Jurkat, Clone E6-1 (cell line): ENCODE data around the gene RBM33.
A peak's percentile ranks its signal among the peaks of the same experiment; 100 is the strongest.

Experiments used
- DNase-seq: peaks from one replicate; pipeline ENCODE4 v3.0.0-alpha.2; 2011; ENCODE audit warnings: low read depth, low spot score
- H3K4me3 ChIP-seq: 2 replicates; pipeline ENCODE4 v1.5.1; 2011; ENCODE audit warnings: mild to moderate bottlenecking, low read length, control low read depth, moderate library complexity

The RBM33 gene

GRCh38 chr7:155734445-155734809 is 90.0 kb downstream of the RBM33 start:
- no peak overlapping the region for H3K4me3 ChIP-seq
- DNase-seq, result no peak

GRCh38 chr7:155735442-155736115 is 91.1 kb downstream of the RBM33 start:
- no peak for DNase-seq
- no peak overlapping the region for H3K4me3 ChIP-seq

- DNase-seq, result no peak
- H3K4me3 ChIP-seq, result no peak overlapping the region
Measured at GRCh38 chr7:155737590-155737989, 93.1 kb downstream of the RBM33 start.

- no peak overlapping the region for H3K4me3 ChIP-seq
- no peak for DNase-seq
Measured at GRCh38 chr7:155738104-155738503, 93.6 kb downstream of the RBM33 start.

GRCh38 chr7:155738652-155739537 is 94.4 kb downstream of the RBM33 start:
- peak overlapping the region; percentile 4 for H3K4me3 ChIP-seq
- DNase-seq, result peak; percentile 98

- DNase-seq, result peak; percentile 67
- peak overlapping the region; percentile 15 for H3K4me3 ChIP-seq
Measured at GRCh38 chr7:155739538-155740143, 95.2 kb downstream of the RBM33 start.

- no peak for DNase-seq
- peak overlapping the region; percentile 9 for H3K4me3 ChIP-seq
Measured at GRCh38 chr7:155741082-155741481, 96.6 kb downstream of the RBM33 start.

- DNase-seq, result no peak
Measured at GRCh38 chr7:155741805-155742204, 97.3 kb downstream of the RBM33 start.

GRCh38 chr7:155743177-155743576 is 98.7 kb downstream of the RBM33 start:
- DNase-seq, result no peak
- H3K4me3 ChIP-seq, result no peak overlapping the region

More at GRCh38 chr7:155741805-155742204, 97.3 kb downstream of the RBM33 start:
- H3K4me3 ChIP-seq, result no peak overlapping the region

GRCh38 chr7:155744971-155745683 is 100.7 kb downstream of the RBM33 start:
- DNase-seq, result peak; percentile 91
- peak overlapping the region; percentile 46 for H3K4me3 ChIP-seq

- peak overlapping the region; percentile 46 for H3K4me3 ChIP-seq
Measured at GRCh38 chr7:155745737-155746136, 101.3 kb downstream of the RBM33 start.

GRCh38 chr7:155746188-155746587 is 101.7 kb downstream of the RBM33 start:
- peak overlapping the region; percentile 46 for H3K4me3 ChIP-seq
- no peak for DNase-seq

More at GRCh38 chr7:155745737-155746136, 101.3 kb downstream of the RBM33 start:
- DNase-seq, result no peak

- no peak overlapping the region for H3K4me3 ChIP-seq
- DNase-seq, result no peak
Measured at GRCh38 chr7:155747209-155747608, 102.7 kb downstream of the RBM33 start.

- H3K4me3 ChIP-seq, result no peak overlapping the region
- DNase-seq, result no peak
Measured at GRCh38 chr7:155749578-155749977, 105.1 kb downstream of the RBM33 start.

- H3K4me3 ChIP-seq, result no peak overlapping the region
- DNase-seq, result no peak
Measured at GRCh38 chr7:155750255-155751125, 106.0 kb downstream of the RBM33 start.

- no peak overlapping the region for H3K4me3 ChIP-seq
- no peak for DNase-seq
Measured at GRCh38 chr7:155751409-155751808, 106.9 kb downstream of the RBM33 start.

- no peak overlapping the region for H3K4me3 ChIP-seq
- DNase-seq, result no peak
Measured at GRCh38 chr7:155752756-155753445, 108.4 kb downstream of the RBM33 start.

GRCh38 chr7:155753446-155753965 is 109.0 kb downstream of the RBM33 start:
- no peak overlapping the region for H3K4me3 ChIP-seq
- DNase-seq, result no peak
